HepG2 (cell line): ENCODE data around the gene ZMIZ1. TPM values are rescaled to one million over a fixed set of nuclear protein-coding genes. Genes with fewer than 3 reads are reported as not detected.

Source experiments
- AHR ChIP-seq: IDR thresholded peaks from 2 replicates; pipeline ENCODE4 v1.6.1; 2018; ENCODE audit warnings: missing genetic modification reagents, missing compliant biosample characterization
- ATF7 ChIP-seq, 2 experiments: fragments of 450-650 bp in 1 of 2; sonication (generic) in 1 of 2; formaldehyde crosslinking in 1 of 2; IDR thresholded peaks; 2 replicates each; pipeline versions ENCODE4 v1.4.0 to v1.6.1; 2016 to 2020; ENCODE audit warnings: antibody characterized with exemption in 1 of 2, mild to moderate bottlenecking in 1 of 2, missing genetic modification reagents in 1 of 2
- BCL6 ChIP-seq: IDR thresholded peaks from 2 replicates; pipeline ENCODE4 v1.6.1; 2016; ENCODE audit warnings: missing genetic modification reagents, missing compliant biosample characterization
- CBX2 ChIP-seq, 2 experiments: fragments of 200-600 bp in 1 of 2; sonication (generic); formaldehyde crosslinking in 1 of 2; IDR thresholded peaks; 2 replicates each; pipeline versions ENCODE4 v1.7.0 to v1.8.1; 2018 to 2022; ENCODE audit warnings: low read depth in 2 of 2, low read length in 1 of 2, mild to moderate bottlenecking in 1 of 2, missing genetic modification reagents in 1 of 2
- CREM ChIP-seq, 2 experiments: sonication (generic) in 1 of 2; formaldehyde crosslinking in 1 of 2; IDR thresholded peaks; 2 replicates each; pipeline versions ENCODE4 v1.4.0 to v1.6.1; 2016 to 2020; ENCODE audit warnings: antibody characterized with exemption in 1 of 2, mild to moderate bottlenecking in 1 of 2, missing genetic modification reagents in 1 of 2
- ELK4 ChIP-seq: sonication (generic); formaldehyde crosslinking; IDR thresholded peaks from 2 replicates; pipeline ENCODE4 v1.9.0; 2021; ENCODE audit warnings: missing genetic modification reagents, borderline replicate concordance
- HBP1 ChIP-seq: IDR thresholded peaks from 2 replicates; pipeline ENCODE4 v1.6.1; 2016; ENCODE audit warnings: low read depth, control low read depth
- HMG20A ChIP-seq: IDR thresholded peaks from 2 replicates; pipeline ENCODE4 v1.6.1; 2016; ENCODE audit warnings: borderline replicate concordance
- MED8 ChIP-seq: sonication (generic); formaldehyde crosslinking; IDR thresholded peaks from 2 replicates; pipeline ENCODE4 v1.8.1; 2023; ENCODE audit warnings: mild to moderate bottlenecking, missing genetic modification reagents; ENCODE audit not compliant: insufficient replicate concordance
- MLX ChIP-seq: IDR thresholded peaks from 2 replicates; pipeline ENCODE4 v1.6.1; 2016
- NFIB ChIP-seq: sonication (generic); formaldehyde crosslinking; IDR thresholded peaks from 2 replicates; pipeline ENCODE4 v1.9.0; 2021; ENCODE audit warnings: missing genetic modification reagents, mild to moderate bottlenecking, borderline replicate concordance
- RNF2 ChIP-seq: fragments of 450-650 bp; conservative IDR thresholded peaks from 2 replicates; pipeline ENCODE4 v1.6.1; 2016; ENCODE audit warnings: low read depth
- RXRB ChIP-seq: IDR thresholded peaks from 2 replicates; pipeline ENCODE4 v1.6.1; 2016; ENCODE audit warnings: borderline replicate concordance, missing genetic modification reagents, missing compliant biosample characterization
- TOE1 ChIP-seq: sonication (generic); formaldehyde crosslinking; IDR thresholded peaks from 2 replicates; pipeline ENCODE4 v1.4.0; 2020; ENCODE audit warnings: mild to moderate bottlenecking, missing genetic modification reagents
- ZMYM3 ChIP-seq: sonication (generic); formaldehyde crosslinking; IDR thresholded peaks from 2 replicates; pipeline ENCODE4 v1.5.1; 2020; ENCODE audit warnings: mild to moderate bottlenecking, missing genetic modification reagents
- ZNF362 ChIP-seq: sonication (generic); formaldehyde crosslinking; IDR thresholded peaks from 2 replicates; pipeline ENCODE4 v1.4.0; 2020; ENCODE audit warnings: missing genetic modification reagents, mild to moderate bottlenecking, borderline replicate concordance
- ZNF460 ChIP-seq: sonication (generic); formaldehyde crosslinking; IDR thresholded peaks from 2 replicates; pipeline ENCODE4 v1.5.1; 2020; ENCODE audit warnings: missing genetic modification reagents, mild to moderate bottlenecking, borderline replicate concordance
- ZNF547 ChIP-seq: sonication (generic); formaldehyde crosslinking; IDR thresholded peaks from 2 replicates; pipeline ENCODE4 v1.5.1; 2020; ENCODE audit warnings: mild to moderate bottlenecking, missing genetic modification reagents
- ZNF589 ChIP-seq: sonication (generic); formaldehyde crosslinking; conservative IDR thresholded peaks from 2 replicates; pipeline ENCODE4 v1.8.0; 2022; ENCODE audit warnings: mild to moderate bottlenecking, moderate library complexity, missing genetic modification reagents
- ZNF670 ChIP-seq: sonication (generic); formaldehyde crosslinking; IDR thresholded peaks from 2 replicates; pipeline ENCODE4 v1.8.0; 2022; ENCODE audit warnings: mild to moderate bottlenecking, missing genetic modification reagents, borderline replicate concordance
- polyA plus RNA-seq, 8 experiments: library from polyadenylated mRNA; depleted of rRNA in 3 of 8; stranded (reverse) in 7 of 8; unstranded in 1 of 8; fragments of >200 nt; fragmentation: Illumina TruSeq in 4 of 8; extraction: Trizol in 4 of 8; gene quantifications; 2 replicates each; pipeline versions ENCODE4 v1.2.1 to v1.2.3, GENCODE V29; 2011 to 2016; ENCODE audit warnings: low read depth in 4 of 8, missing spikeins in 1 of 8, mixed read lengths in 1 of 8; ENCODE audit not compliant: insufficient read depth in 1 of 8
- total RNA-seq, 5 experiments: library from RNA; depleted of rRNA; stranded (reverse); fragments of >200 nt; fragmentation: Illumina TruSeq; extraction: Trizol; gene quantifications; 2 replicates each; pipeline ENCODE4 v1.2.3, GENCODE V29; 2016; ENCODE audit warnings: low read depth in 1 of 5

Gene ZMIZ1
- total and polyA plus RNA-seq, 2 of the 13 experiments (the other 11 are each of a cell fraction or from before 2014, with no cell fraction given) = 5.3 to 10.2 TPM

- TF ChIP-seq CBX2 (IDR thresholded peaks at IDR 0.05; ENCODE audit: low read depth, low read length) (no peak), CBX2 (CRISPR knock-in tag; IDR thresholded peaks at IDR 0.05; ENCODE audit: low read depth) (no peak; the same call in 1 of the 2 replicates), TOE1 (CRISPR knock-in tag) (peak; percentile 68; the same call in 1 of the 2 replicates), ZNF589 (CRISPR knock-in tag) (0 out of 2 replicates have a peak, but pooled peaks have one; percentile 23), CREM (IDR thresholded peaks at IDR 0.05) (peak; percentile 74), CREM (CRISPR knock-in tag; IDR thresholded peaks at IDR 0.05) (no peak), HBP1 (CRISPR knock-in tag) (0 out of 2 replicates have a peak, but pooled peaks have one; percentile 65), MED8 (CRISPR knock-in tag) (peak; percentile 83), ELK4 (CRISPR knock-in tag) (no peak), ZMYM3 (peak; percentile 76), AHR (CRISPR knock-in tag) (0 out of 2 replicates have a peak, but pooled peaks have one; percentile 34), HMG20A (CRISPR knock-in tag) (peak; percentile 94), ZNF670 (CRISPR knock-in tag) (0 out of 2 replicates have a peak, but pooled peaks have one; percentile 76), RXRB (CRISPR knock-in tag) (peak; percentile 98), BCL6 (peak; percentile 90), RNF2 (peak; percentile 59; the same call in 1 of the 2 replicates), ATF7 (IDR thresholded peaks at IDR 0.05) (no peak), ATF7 (CRISPR knock-in tag; IDR thresholded peaks at IDR 0.05) (peak; percentile 56; the same call in 1 of the 2 replicates), ZNF362 (CRISPR knock-in tag) (peak; percentile 29; the same call in 1 of the 2 replicates), ZNF460 (CRISPR knock-in tag) (no peak; the same call in 1 of the 2 replicates), ZNF547 (peak; percentile 80; the same call in 1 of the 2 replicates), MLX (CRISPR knock-in tag) (peak; percentile 98), NFIB (no peak)
Observed at GRCh38 chr10:79335470-79336235, 266.9 kb downstream of the ZMIZ1 start (continued).
